OCI-LY1 (cell line): ENCODE results near the gene CARMIL1.

Source experiments
- EZH2 ChIP-seq: fragments of 200-600 bp; sonication (generic), shearing (Covaris generic); IDR thresholded peaks from 2 replicates; pipeline ENCODE4 v1.8.0; 2017; ENCODE audit warnings: borderline replicate concordance, mixed run types, mild to moderate bottlenecking, antibody characterized with exemption, low read length, moderate library complexity, mixed read lengths
- TF ChIP-seq, protein P1 (sequence below): fragments of 200-600 bp; sonication (generic), shearing (Covaris generic); IDR thresholded peaks from 2 replicates; pipeline ENCODE4 v1.5.1; 2017; ENCODE audit warnings: mild to moderate bottlenecking, antibody characterized with exemption, low read length, moderate library complexity, mixed read lengths

DNA sequence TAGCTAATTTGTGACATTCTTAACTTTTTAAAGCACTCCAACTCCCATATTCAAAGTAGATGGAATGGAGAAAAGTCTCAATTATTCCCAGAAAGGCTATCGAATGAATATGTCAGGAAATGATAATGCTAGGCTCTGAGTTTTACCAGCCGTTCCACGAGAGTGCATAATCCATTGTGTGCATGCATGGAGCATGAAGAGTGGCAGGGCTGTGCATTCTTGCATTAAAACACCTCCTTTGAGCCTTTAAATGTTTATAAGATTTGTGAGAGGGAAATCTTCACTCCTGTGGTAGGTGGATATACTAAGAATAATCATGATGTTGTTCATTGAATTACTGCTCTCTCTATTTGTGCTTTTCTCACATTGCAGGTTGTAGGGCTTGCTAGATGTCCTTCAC lies 178.3 kb downstream of the CARMIL1 start:
- TF ChIP-seq, protein P1, sequence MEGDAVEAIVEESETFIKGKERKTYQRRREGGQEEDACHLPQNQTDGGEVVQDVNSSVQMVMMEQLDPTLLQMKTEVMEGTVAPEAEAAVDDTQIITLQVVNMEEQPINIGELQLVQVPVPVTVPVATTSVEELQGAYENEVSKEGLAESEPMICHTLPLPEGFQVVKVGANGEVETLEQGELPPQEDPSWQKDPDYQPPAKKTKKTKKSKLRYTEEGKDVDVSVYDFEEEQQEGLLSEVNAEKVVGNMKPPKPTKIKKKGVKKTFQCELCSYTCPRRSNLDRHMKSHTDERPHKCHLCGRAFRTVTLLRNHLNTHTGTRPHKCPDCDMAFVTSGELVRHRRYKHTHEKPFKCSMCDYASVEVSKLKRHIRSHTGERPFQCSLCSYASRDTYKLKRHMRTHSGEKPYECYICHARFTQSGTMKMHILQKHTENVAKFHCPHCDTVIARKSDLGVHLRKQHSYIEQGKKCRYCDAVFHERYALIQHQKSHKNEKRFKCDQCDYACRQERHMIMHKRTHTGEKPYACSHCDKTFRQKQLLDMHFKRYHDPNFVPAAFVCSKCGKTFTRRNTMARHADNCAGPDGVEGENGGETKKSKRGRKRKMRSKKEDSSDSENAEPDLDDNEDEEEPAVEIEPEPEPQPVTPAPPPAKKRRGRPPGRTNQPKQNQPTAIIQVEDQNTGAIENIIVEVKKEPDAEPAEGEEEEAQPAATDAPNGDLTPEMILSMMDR: no peak
- no peak for TF ChIP-seq EZH2
